Subcutaneous adipose tissue (tissue), 4 donors: ENCODE results near the gene NKIRAS2. TPM values are rescaled to one million over a fixed set of nuclear protein-coding genes. Genes with fewer than 3 reads are reported as not detected.

Experiments
- CTCF ChIP-seq: fragments of 450-650 bp; IDR thresholded peaks from one replicate; pipeline ENCODE4 v1.5.1; 2016; ENCODE audit warnings: low read depth, mild to moderate bottlenecking, control low read depth, antibody characterized with exemption, moderate library complexity
- total RNA-seq, 4 donors: library from RNA; depleted of rRNA; stranded (reverse); fragments of >200 nt; gene quantifications; one replicate each; pipeline ENCODE4 v1.1.0, GENCODE V29; 2016

The NKIRAS2 gene
- total RNA-seq = 10 to 100 TPM; 21.2 to 37.1 (median 29.0) TPM

- TF ChIP-seq CTCF = no peak
These were observed at the start of gene NKIRAS2 for GRCh38 chr17:42019509-42020404. Gene NKIRAS2, plus strand, starts transcription at chr17:42020090. Its CDS starts 1,488 bp downstream, at chr17:42021578.

- no peak for TF ChIP-seq CTCF
These were observed 49.0 kb upstream of the NKIRAS2 start for GRCh38 chr17:41970901-41971331.

- no peak for TF ChIP-seq CTCF
These were observed 48.0 kb upstream of the NKIRAS2 start for GRCh38 chr17:41971721-41972523.

GRCh38 chr17:41972571-41973407 is 47.1 kb upstream of the NKIRAS2 start:
- no peak for TF ChIP-seq CTCF

GRCh38 chr17:41973408-41973811 is 46.5 kb upstream of the NKIRAS2 start:
- TF ChIP-seq CTCF = no peak

- no peak for TF ChIP-seq CTCF
These were observed 45.9 kb upstream of the NKIRAS2 start for GRCh38 chr17:41974031-41974430.
